Spleen (tissue), 7 donors: ENCODE measurements around the gene ERFE.

ENCODE experiments used
- POLR2A ChIP-seq, 3 donors: fragments of 450-650 bp; IDR thresholded peaks; one replicate each; pipeline ENCODE4 v1.5.1; 2017; ENCODE audit warnings: antibody characterized with exemption in 3 of 3, mild to moderate bottlenecking in 1 of 3
- POLR2AphosphoS5 ChIP-seq, 3 donors: sonication (generic); formaldehyde crosslinking; IDR thresholded peaks; one replicate each; pipeline ENCODE4 v1.5.1; 2017; ENCODE audit warnings: antibody characterized with exemption in 3 of 3
- TF ChIP-seq, protein P1 (sequence below), 11 experiments: fragments of 200-600 bp in 7 of 11; fragments of 450-650 bp in 4 of 11; sonication (generic) in 4 of 11; IDR thresholded peaks in 8 of 11; conservative IDR thresholded peaks in 3 of 11; 1 replicate in 7 of 11; 2 replicates in 4 of 11; pipeline versions ENCODE4 v1.4.0 to v1.8.0; 2016 to 2021; ENCODE audit warnings: antibody characterized with exemption in 11 of 11, inconsistent platforms in 4 of 11, mild to moderate bottlenecking in 1 of 11
- donor health status: DM: no; HTN: no; CAD: no; lungs with moderate emphysema.
- donor health status: DM: no; HTN: no; CAD: no.
- donor health status: DM: no; HTN: no; CAD: no.

DNA sequence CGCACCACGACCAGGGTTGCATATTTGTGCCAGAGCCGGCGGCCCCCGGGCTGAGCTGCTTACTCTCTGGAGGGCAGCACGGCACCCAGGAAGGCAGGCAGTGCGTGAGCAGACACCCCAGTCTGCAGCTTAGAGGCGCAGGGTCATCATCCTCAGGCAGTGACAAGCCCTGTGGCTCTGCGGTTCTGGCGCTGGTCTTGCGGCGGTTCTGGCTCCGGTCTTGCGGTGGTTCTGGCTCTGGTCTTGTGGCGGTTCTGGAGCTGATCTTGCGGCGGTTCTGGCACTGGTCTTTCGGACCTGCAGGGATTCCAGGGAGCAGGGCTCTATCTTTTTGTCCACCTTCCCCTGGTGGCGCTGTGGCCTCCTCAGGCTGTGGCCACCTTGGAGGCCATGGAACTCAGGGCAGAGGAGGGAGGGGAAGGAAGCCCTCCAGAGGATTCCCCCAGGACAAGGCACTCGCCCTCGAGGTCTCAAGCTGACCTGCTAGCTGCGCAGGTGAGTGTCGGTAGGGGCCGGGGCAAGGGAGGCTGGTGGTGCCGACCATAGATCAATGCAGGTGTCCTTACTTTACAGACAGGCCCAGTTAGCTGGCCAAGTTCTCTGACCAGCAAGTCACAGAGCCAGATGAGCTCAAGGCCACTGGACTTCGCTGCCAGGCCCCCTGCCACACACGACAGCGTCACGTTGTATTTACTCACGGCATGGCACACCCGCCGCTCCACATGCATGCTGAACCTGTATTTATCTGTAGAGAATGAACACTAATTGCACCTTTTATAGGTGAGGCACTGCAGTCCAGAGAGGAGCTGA is 43.7 kb upstream of the ERFE start:
- no peak for TF ChIP-seq POLR2A (IDR thresholded peaks at IDR 0.05)
- TF ChIP-seq, protein P1, sequence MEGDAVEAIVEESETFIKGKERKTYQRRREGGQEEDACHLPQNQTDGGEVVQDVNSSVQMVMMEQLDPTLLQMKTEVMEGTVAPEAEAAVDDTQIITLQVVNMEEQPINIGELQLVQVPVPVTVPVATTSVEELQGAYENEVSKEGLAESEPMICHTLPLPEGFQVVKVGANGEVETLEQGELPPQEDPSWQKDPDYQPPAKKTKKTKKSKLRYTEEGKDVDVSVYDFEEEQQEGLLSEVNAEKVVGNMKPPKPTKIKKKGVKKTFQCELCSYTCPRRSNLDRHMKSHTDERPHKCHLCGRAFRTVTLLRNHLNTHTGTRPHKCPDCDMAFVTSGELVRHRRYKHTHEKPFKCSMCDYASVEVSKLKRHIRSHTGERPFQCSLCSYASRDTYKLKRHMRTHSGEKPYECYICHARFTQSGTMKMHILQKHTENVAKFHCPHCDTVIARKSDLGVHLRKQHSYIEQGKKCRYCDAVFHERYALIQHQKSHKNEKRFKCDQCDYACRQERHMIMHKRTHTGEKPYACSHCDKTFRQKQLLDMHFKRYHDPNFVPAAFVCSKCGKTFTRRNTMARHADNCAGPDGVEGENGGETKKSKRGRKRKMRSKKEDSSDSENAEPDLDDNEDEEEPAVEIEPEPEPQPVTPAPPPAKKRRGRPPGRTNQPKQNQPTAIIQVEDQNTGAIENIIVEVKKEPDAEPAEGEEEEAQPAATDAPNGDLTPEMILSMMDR (IDR thresholded peaks at IDR 0.05 in 8 of 11, conservative IDR thresholded peaks at IDR 0.05 in 3 of 11), result no peak
- no peak for TF ChIP-seq POLR2AphosphoS5 (IDR thresholded peaks at IDR 0.05)
